NCI-H1105 (cell line): ENCODE measurements around the gene GNAQ.
"Not testable (repeated sequence)": the region's sequence is repeated elsewhere in the genome, so short reads cannot be mapped to it uniquely, and the experiment has no call there.

Source experiments
- DNase-seq: peaks from one replicate; lab custom pipeline; 2025; lab: John Stamatoyannopoulos, UW

The GNAQ gene

DNA sequence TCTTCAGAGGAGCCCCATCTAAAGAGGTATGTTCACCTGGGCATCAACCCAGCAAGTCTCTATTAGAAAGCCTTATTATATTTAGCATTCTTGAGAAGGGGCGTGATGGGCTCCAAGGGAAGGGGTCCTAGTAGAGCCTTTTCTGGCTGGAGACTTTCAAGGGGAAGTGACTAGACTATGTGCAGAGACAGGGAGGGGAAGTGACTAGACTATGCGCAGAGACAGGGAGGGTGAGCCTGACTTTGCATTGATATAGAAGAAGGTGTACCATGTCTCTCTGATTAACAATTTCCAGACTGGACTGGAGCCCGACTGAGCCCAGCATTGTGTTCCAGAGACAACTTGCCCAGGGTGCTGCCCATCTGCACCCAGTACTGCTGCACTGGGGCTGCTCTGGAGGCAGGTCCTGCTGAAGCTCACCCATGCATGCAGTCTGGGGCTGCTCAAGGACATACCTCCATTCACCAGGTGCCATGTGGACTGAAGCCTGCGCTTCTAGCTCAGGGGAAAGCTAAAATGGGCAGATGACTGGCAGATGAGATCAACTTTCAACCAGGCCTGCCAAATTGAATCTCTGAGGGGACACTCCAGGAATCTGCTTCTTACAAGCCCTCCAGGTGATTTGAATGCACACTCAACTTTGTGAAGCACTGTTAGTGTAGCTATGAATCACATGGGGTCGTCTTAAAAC, 300.5 kb downstream of the GNAQ start:
- no peak for DNase-seq

DNA sequence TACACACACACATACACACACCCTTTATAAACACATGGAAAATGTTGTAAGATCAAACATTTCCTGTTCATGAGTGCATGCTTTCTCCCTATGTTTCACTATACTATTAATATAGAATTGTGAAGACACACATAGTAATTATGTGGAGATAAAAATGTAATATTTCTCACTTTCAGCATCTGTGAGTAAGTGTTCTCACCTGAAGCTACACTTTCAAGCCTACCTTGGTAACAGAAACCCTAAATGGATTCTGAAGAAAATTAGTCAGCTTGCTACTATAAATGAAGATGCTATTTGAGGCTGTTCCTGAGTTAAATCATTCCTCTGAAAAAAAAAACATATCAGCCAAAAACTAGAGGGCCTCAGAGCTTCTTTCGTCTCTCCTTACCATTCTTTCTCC, 302.4 kb downstream of the GNAQ start:
- DNase-seq, result no peak

DNA sequence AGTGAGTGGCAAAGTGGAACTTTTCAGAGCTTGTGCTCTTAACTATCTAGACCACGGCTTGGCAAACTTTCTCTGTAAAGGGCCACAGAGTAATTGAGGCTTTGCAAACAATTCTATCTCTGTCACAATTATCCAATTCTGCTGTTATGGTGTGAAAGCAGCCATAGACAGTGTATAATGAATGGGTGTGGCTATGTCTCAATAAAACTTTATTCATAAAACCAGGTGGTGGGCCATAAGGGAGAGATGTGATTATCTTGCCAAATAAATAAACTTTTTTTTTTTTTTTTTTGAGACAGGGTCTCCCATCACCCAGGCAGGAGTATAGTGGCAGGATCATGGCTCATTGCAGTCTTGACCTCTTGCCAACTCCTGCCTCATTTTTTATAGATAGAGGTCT, 304.8 kb downstream of the GNAQ start:
- no peak for DNase-seq

DNA sequence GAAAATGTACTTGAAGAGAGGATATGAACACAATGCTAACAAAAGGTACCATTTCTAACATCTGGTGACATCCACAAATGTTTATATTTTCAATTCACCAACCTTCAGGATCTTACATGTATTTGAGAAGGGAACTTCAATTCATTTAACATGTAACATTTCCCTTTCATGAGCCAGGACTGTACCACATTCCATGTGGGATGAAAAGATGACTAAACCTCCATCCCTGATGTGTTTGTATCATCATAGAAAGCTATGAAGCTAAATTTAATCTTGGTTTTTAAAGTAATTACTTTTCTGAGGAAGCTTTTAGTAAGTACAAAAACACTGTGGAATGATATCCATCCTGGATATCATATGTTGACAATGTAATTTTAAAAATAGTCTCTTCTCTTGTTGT, 305.3 kb downstream of the GNAQ start:
- DNase-seq, result no peak

DNA sequence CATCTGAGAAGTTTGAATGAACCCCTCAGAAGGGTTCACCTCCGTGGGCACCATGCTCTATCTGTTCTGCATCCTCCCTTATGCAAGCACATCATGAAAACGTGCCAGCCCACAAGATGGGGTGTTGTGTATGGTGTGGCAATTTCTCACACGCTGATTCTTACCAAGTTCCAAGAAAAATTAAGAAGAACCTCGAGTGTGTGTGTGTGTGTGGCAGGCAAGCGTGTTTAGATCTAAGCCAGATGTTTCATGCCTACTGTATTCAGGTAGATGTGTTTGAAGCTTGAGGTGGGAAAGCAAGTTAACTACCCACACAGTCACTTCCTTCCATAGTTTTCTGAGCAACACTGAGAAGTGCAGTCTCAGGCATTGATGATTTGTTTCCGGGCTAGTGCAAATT, 305.8 kb downstream of the GNAQ start:
- no peak for DNase-seq

DNA sequence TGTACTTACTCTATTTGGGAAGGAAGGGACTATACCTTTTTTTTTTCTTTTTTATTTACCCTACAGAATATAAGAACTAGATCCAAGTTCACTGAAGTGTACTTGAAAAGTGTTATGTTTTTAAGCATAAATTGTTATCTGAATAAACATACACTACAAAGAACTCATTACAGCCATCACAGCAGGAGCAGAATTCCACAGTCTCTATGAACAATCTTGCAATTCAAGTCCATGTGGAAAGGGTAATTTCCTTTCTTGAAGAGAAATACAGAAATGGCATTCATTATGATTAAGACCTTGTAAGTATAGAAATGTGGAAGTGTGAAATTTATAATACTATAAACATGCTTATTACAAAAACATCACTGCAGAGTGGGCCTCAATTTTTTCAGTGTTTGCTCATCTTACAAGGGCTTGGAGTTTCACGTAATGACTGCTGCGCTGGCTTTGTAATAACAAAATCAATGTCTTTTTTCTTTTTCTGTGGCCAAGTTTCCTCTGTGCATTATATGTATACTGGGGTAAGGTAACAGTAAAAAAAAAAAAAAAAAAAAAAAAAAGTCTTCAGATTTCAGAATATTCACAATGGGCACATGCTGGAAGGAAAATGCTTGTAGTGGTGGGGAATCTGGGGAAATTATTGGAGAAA, 306.4 kb downstream of the GNAQ start:
- DNase-seq, result no peak

DNA sequence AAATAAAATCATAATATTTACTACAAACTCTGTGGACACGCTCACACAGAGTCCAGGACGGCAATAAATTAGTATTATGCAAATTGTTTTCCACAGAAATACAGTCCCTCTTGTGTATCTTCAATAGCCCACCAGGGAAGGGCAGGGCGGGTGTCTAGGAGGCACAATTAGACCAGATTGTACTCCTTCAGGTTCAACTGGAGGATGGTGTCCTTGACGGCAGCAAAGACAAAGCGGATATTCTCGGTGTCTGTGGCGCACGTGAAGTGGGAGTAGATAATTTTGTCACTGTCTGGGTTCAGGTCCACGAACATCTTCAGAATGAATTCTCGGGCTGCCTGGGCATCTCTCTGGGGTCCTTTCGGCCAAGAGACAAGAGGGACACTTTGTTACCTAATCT, 310.5 kb downstream of the GNAQ start:
- DNase-seq, result not testable (repeated sequence)

DNA sequence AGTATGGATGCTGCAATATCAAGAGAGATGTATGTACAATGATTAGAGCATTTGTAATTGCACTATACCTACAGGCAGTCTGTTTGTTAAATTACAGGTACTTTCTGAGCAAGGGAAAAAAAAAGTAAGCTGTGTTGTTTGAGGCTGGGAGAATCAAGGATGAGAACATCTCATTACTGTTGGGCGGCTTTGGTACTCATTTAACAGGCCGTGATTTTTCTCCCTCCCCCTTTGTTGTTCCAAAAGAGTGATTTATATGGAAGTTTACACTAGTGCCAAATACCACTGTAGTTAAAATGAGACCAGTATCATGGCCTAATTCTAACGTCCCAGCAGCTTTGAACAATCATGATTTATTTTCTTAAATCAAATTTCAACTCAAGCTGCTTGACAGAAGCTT, 312.3 kb downstream of the GNAQ start:
- DNase-seq, result no peak

DNA sequence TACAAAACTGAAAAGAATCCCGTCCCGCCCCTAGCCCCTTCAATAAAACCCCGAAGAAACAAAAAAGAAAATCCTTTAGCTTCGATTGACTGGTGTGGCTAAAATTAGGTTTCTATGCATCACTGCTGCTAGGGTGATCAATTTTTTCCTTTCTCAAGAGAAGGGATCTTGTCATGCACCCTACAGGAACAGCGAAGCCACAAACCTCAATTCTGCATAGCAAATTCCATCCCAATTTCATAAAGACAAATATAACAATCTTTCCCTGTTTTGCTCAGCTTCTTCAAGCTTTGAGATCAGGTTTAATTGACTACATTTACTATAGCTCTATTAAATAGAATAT, 313.3 kb downstream of the GNAQ start:
- not testable (repeated sequence) for DNase-seq

DNA sequence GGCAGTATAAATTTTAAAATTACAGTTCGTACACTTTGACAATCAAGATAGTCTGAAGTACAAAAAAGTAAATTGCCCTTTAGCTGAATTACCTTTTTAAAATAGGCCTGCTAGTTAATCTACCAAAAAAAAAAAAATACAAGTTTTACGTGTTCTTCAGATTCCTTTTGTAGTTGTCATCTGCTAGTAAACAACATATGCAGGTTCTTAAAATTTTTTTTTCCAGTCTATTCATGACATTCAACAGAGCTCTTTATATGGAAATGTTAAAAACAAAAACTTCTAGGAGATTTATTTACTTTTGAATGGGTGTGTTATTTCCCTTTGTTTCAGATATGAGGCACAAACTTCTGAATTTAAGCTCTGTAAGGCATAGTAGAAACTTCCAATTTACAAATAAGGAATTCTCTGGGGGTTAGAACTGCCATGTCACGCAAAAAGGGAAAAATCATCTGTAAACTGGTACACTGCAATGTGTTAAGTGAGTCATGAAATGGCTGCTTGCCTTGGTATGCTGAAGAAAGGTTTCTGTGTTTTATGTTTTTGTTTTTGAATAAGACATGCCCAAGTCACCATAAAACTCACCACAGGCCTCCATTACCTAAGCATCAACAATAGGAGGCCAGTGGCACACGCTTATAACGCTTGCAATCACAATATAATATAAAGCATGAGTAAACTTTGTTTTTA, 313.9 kb downstream of the GNAQ start:
- DNase-seq, result not testable (repeated sequence)

DNA sequence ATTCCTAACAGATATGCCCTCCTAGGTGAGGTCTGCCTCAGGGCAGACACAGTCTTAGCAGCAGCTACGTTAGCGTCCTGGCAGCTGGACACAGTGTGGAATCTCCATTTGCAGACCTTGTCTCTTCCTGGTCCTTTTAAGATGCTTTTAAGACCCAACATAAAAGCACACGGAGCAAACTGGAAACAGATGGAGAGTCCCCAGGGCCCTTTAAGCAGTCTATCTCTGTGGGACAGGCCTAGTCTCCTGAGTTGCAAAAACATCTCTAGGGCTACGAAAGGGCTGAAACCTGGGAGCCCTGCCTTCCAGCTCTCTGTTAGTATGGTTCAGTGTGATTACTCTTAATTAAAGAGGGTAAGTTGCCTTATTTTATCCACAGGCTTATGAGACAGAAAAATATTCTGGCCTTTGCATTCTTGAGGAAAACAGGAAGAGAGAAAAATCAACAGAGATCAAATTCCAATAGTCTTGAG, 317.5 kb downstream of the GNAQ start:
- no peak for DNase-seq

DNA sequence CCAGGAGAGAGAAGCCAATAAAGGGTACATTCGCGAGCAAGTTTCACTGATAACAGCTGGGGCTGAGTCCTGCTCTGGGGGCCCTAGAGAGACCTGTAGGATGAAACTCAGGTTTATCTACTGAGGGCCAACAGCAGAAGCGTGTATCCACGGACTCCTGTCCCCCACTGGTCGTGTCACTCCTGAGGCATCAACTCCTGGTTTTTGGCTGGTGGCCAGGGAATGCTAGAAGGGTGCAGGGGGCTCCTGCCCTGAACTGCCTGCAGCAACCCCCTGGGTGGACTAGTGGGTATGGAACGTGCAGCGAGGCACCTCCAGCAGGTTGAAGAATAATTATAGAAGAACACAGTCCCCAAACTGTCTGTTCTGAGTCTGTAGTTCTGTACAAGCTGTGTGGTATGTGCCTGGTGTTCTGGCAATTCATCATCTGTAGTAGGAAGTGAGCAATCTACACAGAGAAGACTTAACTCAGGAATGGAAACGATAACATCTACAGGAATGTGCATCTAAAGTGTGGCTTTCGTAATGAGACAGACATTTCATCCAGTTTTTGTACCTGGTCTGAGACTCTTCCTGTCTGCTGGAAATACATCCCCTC, 319.0 kb downstream of the GNAQ start:
- DNase-seq, result no peak

DNA sequence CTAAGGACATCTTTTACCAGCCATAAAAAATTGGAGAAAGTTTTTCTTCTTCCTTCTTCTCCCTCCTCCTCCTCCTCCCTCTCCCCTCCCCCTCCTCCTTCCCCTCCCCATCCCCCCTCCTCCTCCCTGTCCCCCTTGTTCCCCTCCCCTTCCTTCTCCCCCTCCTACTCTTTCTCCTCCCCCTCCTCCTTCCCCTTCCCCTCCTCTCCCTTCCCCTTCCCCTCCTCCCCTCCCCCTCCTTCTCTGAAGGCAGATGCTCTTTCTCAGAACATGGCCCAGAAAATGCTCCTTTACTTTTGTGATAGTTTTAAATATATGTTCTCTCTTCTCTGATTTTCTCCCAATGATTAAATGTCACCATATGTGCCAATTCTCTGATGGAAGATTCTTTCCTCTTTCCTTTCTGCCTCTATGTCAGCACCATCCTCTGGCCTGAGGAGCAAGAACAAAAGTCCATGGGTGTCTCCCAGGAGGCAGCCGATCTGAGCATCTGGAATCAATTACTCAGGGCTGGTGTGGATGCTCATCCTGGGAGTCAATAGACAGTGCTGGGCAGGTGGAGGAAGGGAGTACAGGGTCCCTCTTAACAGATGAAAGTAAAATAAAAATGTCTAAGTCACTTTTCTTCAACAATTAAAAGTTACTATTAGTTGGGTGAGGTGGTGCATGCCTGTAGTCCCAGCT, 320.5 kb downstream of the GNAQ start:
- no peak for DNase-seq

DNA sequence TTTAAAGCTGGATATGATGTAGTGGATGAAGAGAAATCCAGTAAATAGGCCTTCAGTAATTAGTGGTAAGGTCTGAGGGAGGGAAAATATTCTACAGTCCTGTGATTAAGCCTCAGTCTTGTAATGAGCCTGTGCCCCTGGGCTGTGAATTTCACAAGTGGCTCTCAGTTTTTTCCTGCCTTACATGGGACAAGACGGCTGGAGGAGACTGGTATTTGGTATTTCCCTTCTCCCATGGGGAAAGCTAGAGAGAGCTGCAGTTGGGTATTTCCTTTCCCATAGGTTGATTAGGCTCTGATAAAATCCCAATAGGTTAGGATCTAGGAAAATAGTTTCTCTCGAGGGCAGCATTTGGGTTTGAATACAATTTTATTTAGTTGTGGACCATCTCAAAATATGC, 321.3 kb downstream of the GNAQ start:
- no peak for DNase-seq

DNA sequence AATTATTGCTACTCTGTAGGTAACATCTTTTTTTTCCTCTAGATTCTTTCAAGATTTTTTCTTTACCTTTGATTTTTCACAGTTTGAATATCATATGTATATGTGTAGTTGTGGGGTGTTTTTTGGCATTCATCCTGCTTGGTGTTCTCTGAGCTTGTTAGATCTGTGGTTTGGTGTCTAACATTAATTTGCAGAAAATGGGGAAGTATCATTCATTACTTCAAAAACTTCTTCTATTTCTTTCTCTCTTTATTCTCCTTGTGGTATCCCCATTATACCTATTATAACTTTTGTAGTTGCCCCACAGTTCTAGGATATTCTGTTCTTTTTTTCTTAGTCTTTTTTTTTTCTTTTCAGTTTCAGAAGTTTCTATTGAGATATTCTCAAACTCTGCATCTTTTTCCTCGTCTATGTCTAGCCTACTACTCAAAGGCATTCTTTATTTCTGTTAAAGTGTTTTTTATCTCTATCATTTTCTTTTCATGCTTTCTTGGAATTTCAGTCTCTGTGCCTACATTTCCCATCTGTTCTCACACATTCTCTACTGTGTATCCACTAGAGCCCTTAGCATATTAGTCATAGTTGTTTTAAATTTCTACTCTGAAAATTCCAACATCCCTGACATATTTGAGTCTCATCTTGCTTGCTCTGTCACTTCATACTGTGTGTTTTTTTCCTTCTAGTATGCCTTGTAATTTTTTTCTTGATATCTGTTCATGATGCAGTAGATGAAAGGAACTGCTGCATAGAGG, 323.4 kb downstream of the GNAQ start:
- DNase-seq, result no peak

DNA sequence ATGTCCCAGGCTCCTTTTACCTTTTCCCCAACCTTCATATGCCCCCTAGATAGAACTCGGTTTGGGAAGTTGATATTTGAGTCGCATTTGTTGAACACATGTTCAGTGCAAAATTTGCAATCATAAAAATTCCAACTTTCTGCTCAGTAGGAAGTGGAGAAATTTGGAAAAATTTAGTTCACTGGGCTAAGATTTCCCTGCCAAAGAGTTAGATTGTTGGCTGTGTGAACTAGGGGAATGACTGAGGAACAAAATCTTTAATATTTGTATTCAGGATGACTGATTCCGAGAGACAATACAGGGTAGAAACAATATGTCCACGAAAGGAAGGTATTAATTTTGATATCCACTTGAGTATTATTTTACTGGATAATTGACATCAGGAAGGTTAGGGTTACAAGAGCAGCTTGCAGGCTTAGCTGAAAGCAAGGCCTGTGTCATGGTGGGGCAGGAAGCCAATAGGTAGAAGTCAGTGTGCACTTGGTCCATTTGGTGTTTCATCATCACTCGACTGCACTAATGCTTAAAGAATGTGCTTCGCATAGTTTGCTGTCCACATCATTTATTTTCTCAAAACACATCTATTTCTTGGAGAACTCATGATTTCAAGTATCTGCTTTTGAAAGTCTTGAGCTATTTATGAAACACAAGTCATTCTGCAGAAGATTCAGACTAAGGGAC, 324.1 kb downstream of the GNAQ start:
- no peak for DNase-seq

DNA sequence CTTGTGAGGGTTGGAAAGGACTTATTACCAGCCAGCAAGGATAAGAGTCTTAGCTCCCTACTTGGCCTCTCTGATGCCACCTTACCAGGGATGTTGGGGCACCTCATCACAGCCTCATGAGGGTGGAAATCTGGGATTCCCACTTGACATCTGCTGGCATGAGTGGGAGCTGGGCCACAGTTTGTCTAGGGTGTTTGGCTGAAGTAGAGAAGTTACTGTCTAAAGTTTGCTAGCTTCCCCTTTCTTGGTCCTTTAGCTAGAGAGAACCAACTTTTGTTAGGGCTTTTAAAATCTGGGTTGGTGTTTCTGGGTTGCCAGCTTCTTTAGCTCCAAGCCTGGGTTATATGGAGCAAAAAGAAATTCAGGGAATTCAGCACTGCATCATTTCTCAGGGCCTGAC, 326.0 kb downstream of the GNAQ start:
- DNase-seq, result no peak

DNA sequence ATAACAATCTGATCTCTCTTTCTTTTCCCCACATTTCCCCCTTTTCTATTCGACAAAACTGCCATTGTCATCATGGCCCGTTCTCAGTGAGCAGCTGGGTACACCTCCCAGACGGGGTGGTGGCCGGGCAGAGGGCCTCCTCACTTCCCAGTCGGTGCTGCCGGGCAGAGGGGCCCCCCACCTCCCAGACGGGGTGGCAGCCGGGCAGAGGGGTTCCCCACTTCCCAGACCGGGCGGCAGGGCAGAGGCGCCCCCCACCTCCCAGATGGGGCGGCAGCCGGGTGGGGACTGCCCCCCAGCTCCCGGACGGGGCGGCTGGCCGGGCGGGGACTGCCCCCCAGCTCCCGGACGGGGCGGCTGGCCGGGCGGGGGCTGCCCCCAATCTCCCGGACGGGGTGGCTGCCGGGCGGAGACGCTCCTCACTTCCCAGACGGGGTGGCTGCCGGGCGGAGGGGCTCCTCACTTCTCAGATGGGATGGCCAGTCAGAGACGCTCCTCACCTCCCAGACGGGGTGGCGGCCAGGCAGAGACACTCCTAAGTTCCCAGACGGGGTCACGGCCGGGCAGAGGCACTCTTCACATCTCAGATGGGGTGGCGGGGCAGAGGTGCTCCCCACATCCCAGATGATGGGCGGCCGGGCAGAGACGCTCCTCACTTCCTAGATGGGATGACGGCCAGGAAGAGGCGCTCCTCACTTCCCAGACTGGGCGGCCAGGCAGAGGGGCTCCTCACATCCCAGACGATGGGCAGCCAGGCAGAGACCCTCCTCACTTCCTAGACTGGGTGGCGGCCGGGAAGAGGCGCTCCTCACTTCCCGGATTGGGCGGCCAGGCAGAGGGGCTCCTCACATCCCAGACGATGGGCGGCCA, 328.9 kb downstream of the GNAQ start:
- DNase-seq, result not testable (repeated sequence)

DNA sequence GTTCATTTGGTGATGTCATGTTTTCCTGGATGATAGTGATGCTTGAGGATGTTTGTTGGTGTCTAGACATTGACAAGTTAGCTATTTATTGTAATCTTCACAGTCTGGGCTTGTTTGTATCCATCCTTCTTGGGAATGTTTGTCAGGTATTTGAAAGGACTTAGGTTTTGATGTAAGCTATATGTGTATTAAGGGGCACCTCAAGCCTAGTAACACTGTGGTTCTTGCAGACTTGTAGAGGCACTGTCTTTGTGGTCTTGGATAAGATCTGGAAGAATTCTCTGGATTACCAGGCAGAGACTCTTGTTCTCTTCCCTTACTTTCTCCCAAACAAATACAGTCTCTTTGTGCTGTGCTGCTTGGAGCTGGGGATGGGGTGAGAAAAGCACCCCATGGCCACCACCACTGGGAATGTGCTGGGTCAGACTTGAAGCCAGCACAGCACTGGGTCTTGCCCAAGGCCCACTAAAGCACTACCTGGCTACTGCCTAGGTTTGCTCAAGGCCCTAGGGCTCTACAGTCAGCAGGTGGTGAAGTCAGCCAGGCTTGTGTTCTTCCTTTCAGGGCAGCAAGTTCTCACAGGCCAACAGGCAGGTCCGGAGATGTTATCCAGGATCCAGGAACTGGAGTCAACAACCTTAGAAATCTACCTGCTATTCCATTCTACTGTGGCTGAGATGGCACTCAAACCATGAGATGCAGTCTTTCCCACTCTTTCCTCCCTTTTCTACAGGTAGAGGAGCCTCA, 334.2 kb downstream of the GNAQ start:
- no peak for DNase-seq
